HG03066 (cell line): ENCODE measurements around the gene C11orf98.

Source experiments
- ATAC-seq: cut with Tn5 transposase; IDR thresholded peaks from one replicate; pipeline ENCODE4 v1.9.1; 2021; ENCODE audit warnings: low read depth; ENCODE audit not compliant: unreplicated experiment

C11orf98 gene

GRCh38 chr11:62614275-62614674 is 50.7 kb downstream of the C11orf98 start:
- no peak for ATAC-seq

- no peak for ATAC-seq
Observed at GRCh38 chr11:62613291-62613778, 51.7 kb downstream of the C11orf98 start.
